GM21529 (cell line): ENCODE data around the gene RASGRP4.

ENCODE experiments used
- ATAC-seq: cut with Tn5 transposase; IDR thresholded peaks from one replicate; pipeline ENCODE4 v1.9.1; 2021; ENCODE audit not compliant: unreplicated experiment

Gene RASGRP4

DNA sequence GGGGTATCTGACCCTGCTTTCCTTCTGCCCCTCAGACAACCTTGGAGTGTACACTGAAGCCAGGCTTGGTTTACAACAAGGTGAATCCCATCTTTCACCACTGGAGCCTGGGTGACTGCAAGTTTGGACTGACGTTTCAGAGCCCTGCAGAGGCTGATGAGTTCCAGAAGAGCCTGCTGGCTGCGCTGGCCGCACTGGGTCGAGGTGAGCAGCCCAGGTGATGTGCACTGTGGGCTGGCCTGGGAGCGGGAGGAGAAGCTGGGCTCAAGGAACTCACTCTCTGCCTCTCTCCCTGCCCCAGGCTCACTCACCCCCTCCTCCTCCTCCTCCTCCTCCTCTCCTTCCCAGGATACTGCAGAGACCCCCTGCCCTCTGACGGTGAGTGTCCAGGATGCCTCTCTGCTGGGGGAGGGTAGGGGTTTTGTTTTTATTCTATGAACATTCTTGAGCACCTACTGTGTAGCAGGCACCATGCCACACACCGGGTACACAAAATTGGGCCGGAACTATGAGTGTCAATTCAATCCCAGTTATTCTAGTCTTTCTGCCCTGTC is 34.0 kb downstream of the RASGRP4 start:
- no peak for ATAC-seq

- no peak for ATAC-seq
Observed at GRCh38 chr19:38389957-38390924, 35.8 kb downstream of the RASGRP4 start.

GRCh38 chr19:38389101-38389925 is 36.7 kb downstream of the RASGRP4 start:
- ATAC-seq: no peak

DNA sequence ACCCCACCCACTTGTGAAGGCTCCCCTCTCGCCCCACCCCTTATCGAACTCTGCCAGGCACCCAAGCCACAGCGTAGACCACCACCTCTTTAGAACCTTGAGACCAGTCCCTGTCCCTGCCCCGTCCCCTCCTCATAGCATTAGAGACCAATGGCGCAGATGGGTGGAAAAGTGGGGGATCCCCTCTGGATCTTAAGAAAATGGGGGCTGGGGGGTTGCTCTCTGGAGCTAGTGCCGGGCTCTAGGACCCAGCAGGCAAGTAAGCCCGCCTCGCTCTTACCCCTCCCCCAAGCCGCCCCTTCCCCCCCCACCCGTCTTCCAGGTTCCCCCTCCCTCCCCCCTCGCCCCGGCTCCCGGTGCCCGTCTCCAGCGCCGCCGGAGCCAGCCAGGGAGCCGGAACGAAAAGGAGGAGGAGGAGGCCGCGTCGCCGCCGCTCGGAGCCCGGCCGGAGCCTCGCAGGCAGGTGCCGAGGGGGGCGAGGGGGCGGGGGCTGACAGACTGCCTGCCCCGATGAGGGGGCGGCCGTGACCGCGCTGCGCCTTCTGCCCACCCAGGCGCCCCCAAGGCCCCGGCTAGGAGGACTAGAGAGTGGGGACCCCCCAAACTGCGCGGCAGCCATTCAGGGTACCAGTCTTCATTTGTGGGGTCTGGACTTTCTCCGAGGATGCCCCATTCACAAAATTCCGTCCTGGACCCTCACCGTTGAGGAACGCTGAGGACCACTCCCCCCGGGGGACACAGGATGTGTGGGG is 37.5 kb downstream of the RASGRP4 start, which contains the start of gene SPRED3:
TSS of gene SPRED3 (plus strand) at position 349 of the 752 bp plus-strand sequence. CDS start 1,606 bp downstream, outside the sequence.
- no peak for ATAC-seq

DNA sequence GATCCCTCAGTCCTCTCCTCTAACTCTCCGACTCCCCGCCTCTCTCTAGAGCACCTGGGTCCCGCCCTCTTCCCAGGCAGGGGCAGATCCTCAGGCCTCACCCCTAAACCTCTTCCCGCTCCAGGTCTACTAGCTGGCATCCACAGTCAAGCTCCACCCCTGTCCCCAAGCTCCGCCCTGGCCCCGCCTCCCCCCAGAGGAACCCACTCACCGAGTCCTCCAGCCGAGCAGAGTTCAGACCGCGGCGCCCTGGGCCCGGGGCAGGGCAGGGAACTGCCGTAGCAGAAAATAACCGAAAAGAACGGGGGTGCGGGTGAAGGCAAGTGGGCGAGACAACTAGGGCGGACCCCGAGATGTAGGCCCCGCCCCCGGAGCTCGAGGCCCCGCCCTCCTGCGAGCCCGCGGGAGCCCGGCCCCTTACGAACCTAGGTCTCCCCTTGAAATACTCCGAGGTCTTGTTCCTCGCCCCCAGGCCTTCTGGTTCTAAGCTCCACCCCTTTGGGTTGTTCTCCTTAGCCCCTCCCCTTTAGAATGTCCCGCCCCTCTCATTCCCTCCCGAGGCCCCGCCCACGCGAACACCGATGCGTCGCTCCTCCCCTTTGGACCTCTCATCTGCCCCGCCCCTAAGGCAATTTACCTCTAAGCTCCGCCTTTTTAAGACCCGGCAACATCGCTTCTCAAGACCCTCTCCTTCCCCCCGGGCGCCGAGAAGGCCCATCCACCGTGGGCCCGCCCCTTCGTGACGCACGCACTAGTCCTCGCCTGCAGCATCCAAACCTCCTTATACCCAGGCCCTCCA is 38.3 kb downstream of the RASGRP4 start, which contains the start of gene GGN:
TSS of gene GGN (minus strand) at position 485 of the 799 bp plus-strand sequence. CDS start 773 bp downstream, outside the sequence.
- ATAC-seq: no peak

DNA sequence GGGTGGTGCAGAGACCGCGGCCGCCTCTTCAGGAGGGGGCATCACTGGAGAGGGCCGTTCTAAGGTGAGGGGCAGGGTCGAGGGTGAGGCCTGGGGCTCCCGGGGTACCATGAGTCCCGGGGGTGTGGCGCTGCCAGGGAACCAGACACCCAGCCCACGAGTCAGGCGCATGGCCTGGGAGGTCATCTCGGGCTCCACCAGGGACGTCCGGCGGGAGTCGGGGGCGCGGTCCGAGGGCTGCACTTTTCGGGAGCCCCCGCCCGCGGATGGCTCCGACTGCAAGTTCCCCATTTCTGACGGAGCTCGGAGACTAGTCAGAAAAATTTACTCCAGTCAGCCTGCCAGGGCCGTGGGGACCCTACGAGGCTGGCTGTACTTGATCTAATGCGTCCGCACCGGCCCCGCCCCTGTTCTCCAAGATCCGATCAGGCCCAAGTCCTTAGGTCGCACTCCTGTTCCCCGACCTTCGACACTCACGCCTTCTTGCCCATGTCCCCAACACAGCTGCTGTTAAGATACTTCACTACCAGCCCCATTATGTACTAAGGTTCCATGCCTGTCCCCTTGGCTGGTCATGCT is 39.0 kb downstream of the RASGRP4 start:
- no peak for ATAC-seq

GRCh38 chr19:38386300-38386970 is 39.6 kb downstream of the RASGRP4 start:
- no peak for ATAC-seq

DNA sequence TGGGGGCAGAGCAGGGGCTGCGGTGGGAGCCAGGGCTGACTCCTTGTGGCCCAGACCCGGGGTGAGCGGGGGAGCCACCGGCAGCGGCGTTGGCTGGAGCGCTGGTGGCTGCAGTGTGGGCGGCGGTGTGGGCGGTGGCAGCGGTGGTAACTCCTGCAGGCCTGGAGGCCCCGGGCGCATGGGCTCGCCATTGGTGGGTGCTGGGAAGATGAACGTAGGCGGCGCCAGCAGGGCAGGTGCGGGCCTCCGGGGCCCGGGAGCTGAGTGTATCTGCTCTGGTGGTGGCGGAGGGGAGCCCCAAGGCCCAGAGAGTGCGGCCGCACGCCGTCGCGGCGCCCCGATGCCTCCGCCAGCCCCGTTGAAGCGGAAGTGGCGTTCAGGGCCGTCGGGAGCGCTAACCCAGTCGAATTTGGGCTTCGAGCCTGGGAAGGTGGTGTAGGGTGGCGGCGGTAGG is 40.2 kb downstream of the RASGRP4 start:
- ATAC-seq: no peak

DNA sequence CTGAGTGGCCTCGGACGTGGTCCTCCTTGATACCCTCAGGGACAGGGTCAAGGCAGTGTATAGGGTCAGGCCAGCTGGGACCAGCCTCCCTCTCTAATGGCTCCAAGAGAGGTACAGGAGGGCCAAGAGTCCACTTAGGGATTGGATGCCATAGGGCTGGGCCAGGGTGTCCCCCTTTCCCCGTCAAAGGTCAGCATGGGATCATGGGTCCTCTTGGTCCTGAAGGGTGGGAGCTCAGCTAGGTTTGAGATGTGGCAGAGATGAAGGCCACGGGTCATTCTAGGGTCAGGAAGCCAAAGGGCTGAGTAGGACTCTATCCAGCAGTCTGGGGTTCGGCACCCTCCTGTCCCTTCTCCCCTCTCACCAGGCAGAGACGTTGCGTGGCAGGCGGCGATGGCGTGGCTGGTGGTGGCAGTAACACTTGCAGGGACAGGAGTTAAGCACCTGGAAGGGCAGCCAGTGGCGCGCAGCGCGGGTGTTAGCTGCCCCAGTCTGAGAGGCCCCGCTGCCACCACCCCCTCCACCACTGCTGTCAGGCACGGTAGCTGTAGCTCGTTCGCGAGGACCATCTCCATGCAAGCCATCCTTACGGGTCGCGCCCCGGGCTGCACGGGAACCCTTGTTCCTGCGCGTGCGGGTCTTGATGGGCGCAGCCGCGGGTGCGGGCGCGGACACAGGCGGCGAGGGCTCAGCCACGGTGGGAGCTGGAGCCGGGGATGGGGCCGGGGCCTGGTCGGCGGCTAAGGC is 40.8 kb downstream of the RASGRP4 start:
- no peak for ATAC-seq

DNA sequence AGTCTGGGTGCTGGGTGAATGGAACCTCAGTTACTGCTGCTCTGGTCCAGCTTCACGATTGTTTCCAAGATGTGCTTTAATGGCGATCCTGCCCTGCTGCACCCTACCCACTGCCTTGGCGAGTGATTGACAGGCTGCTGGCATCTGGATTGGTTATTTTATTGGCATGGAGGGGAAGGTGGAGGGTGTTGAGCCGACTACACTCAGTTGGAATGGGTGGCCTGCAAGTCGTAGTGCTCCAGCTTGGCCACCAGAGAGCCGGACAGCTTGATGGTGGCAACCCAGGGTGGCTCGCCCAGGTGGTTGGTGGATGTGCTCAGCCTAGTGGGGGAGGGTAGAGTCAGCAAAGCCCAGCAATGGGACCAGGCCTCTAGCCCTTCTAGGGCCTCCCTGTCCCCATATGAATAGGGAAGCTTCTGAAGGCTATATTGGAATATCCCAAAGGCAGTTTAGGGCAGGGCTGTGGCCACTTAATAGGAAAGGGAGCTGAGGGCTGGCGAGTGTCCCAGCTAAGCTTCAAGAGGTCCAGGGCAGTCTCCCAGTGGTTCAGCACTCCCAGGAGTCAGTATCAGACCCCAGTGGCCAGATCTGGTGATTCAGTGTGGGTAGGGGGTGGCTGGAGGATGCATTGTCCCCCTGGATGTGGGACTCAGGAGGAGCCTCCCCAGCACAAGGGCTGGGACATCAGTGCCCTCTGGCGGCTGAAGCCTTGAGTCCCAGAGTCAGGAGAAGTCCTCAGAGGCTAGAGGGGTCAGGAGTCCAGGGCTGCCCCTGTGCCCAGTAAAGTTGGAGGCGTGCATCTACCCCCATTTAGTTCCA is 41.6 kb downstream of the RASGRP4 start:
- no peak for ATAC-seq

DNA sequence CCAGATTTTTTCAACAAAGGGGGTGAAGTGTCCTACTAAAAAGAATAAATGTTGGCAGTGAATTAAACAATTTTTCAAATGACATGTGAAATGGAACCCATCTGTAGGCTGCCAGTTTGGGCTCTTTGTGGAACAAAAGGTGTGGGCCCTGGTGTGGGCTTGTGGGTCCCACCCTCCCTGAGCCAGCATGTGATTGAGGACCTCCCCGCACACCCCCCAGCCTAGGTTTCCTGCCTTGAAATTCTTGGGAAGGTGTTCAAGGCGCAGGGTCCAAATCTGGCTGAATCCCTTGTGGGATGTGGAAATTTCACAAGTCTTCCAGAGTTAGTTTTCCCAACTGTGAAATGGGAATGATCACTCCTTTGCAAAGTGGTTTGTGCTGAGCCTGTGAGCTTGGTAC is 42.3 kb downstream of the RASGRP4 start:
- ATAC-seq: no peak

DNA sequence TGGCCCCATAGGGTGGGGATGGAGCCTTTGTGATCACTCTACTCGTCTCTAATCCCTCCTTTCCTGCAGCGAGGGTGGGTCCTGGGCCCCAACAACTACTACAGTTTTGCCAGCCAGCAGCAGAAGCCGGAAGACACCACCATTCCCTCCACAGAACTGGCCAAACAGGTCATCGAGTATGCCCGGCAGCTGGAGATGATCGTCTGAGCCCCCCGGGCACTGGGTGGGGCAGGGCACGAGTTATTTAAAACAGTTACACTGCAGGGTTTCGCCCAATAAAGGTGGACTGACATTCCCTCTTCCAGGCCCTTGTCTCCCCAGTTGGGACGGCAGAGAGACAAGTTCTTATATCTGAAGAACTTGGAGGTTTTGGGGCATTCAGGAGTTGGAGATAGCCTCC is 42.8 kb downstream of the RASGRP4 start:
- ATAC-seq: no peak

DNA sequence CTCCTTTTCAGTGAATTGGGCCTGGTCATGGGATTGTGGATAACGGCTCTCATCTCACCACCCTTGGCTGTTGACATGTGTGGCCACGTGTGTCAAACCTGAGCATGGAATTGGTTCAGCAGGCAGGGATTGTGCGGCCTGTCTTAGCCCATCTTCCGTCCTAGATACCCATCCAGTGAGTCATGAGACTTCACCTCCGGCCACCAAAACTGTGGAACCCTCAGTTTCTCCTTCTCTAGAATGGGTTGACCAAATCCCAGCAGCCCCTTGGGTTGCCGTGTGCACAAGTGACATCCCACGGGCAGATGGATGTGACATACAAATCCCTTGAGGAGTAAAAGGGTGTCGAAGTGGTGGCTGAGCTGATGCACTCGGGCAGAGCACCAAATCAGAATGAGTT is 44.9 kb downstream of the RASGRP4 start:
- no peak for ATAC-seq

- no peak for ATAC-seq
Observed at GRCh38 chr19:38378866-38379265, 47.2 kb downstream of the RASGRP4 start.

- no peak for ATAC-seq
Observed at GRCh38 chr19:38377052-38377451, 49.0 kb downstream of the RASGRP4 start.

- no peak for ATAC-seq
Observed at GRCh38 chr19:38376576-38376975, 49.4 kb downstream of the RASGRP4 start.

DNA sequence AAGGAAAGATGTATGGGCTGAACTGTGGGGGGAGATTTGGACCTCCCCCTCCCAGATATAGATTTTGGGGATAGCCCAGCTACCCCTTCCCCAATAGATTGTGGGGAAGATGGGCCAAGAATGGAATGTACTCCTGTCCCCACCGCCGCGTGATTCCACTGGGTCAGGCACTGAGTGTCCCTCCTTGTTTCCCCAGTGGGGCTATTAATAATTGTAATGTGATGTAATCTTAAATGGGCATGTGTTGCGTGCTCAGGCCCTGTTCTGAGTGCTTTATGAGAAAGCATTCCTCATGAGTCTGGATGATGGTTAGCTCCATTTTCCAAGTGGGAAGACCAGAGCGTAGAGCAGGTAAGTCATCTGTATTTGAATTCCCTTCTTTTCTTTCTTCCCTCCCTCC is 50.3 kb downstream of the RASGRP4 start:
- ATAC-seq: no peak
